SHP77 (cell line): Measurements from ENCODE around the gene CCN2.
"Not testable (repeated sequence)": the region's sequence is repeated elsewhere in the genome, so short reads cannot be mapped to it uniquely, and the experiment has no call there.

Source experiments
- DNase-seq, 2 experiments: peaks; one replicate each; lab custom pipeline; 2025; lab: John Stamatoyannopoulos, UW

Gene CCN2

GRCh38 chr6:131937703-131938631 lies 13.2 kb downstream of the CCN2 start:
- peak; percentile 59 to 81 for DNase-seq

GRCh38 chr6:131937226-131937625 lies 13.9 kb downstream of the CCN2 start:
- no peak for DNase-seq

- DNase-seq, result no peak
Measured at GRCh38 chr6:131936156-131936555, 15.0 kb downstream of the CCN2 start.

- DNase-seq, result no peak
Measured at GRCh38 chr6:131931063-131931750, 20.0 kb downstream of the CCN2 start.

- DNase-seq, result no peak
Measured at GRCh38 chr6:131929976-131930375, 21.2 kb downstream of the CCN2 start.

GRCh38 chr6:131929264-131929663 lies 21.9 kb downstream of the CCN2 start:
- no peak for DNase-seq

GRCh38 chr6:131924881-131925474 lies 26.2 kb downstream of the CCN2 start:
- peak; percentile 45 to 47 for DNase-seq

GRCh38 chr6:131923356-131923755 lies 27.8 kb downstream of the CCN2 start:
- DNase-seq, result peak; percentile 50 to 61

GRCh38 chr6:131920656-131921055 lies 30.5 kb downstream of the CCN2 start:
- DNase-seq, result no peak

GRCh38 chr6:131918650-131919355 lies 32.4 kb downstream of the CCN2 start:
- DNase-seq, result no peak

GRCh38 chr6:131917763-131918649 lies 33.2 kb downstream of the CCN2 start:
- no peak for DNase-seq

- no peak for DNase-seq
Measured at GRCh38 chr6:131917318-131917717, 33.9 kb downstream of the CCN2 start.

- DNase-seq, result no peak
Measured at GRCh38 chr6:131916847-131917246, 34.3 kb downstream of the CCN2 start.

GRCh38 chr6:131916091-131916796 lies 34.9 kb downstream of the CCN2 start:
- not testable (repeated sequence) for DNase-seq

GRCh38 chr6:131914967-131915751 lies 36.0 kb downstream of the CCN2 start:
- peak; percentile 50 to 63 for DNase-seq

GRCh38 chr6:131914234-131914633 lies 36.9 kb downstream of the CCN2 start:
- DNase-seq, result no peak

- DNase-seq, result no peak
Measured at GRCh38 chr6:131911951-131912350, 39.2 kb downstream of the CCN2 start.

- DNase-seq, result no peak
Measured at GRCh38 chr6:131910956-131911355, 40.2 kb downstream of the CCN2 start.

- no peak for DNase-seq
Measured at GRCh38 chr6:131910219-131910589, 41.0 kb downstream of the CCN2 start.
